HG03135 (cell line): ENCODE measurements around the gene PLEKHA6.
A peak's percentile ranks its signal among the peaks of the same experiment; 100 is the strongest.

Source experiments
- ATAC-seq: cut with Tn5 transposase; IDR thresholded peaks from one replicate; pipeline ENCODE4 v1.9.1; 2021; ENCODE audit warnings: mild to moderate bottlenecking, moderate library complexity; ENCODE audit not compliant: unreplicated experiment

PLEKHA6 gene

DNA sequence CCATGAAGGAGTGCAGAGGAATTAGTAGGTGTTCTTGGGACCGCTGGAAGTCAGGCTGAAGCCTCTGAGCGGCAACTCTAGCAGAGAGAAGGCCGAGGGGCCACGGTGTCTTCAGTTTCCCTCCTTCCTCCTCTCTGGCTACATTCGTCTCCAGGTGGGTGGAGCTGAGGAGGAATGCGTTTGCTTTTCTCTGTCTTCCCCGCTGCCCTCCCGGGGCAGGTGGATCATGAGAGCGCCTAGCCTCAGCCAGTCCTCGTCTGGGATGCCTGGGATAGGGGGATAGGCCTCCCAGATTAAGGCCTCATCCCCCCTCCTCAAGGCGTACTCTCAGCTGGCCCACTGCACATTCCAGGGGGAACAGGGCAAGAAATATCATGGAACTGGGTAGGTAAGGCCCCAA, 138.5 kb downstream of the PLEKHA6 start:
- no peak for ATAC-seq

DNA sequence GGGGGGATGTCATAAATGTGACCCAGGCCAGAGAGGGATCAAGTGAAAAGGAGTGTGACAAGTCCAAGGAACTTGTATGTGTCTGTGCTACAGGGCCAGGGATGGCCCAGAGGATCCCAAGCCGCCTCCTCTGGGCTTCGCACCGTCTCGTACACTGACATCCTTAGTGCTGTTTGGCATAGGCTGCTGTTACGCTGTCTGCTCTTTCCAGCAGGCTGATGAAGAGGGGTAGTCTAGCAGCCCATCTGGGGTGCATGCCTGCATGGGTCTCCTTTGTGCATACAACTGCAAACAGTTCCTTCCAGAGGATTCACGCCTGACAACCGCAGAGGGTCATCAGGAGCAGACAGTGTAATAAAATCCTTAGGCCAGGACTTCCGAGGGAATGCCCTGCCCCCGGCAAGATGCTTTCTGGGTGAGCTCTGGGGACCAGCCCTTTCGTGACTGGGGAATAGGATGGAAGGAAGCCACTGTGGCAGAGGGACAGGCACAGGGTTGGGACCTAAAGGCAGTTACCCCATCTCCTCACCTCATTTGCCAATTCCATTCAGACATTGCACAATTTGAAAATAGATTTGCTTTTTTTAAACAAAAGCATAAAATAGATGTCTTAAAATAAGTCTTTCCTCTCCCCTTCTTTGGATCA, 139.6 kb downstream of the PLEKHA6 start:
- ATAC-seq = no peak

DNA sequence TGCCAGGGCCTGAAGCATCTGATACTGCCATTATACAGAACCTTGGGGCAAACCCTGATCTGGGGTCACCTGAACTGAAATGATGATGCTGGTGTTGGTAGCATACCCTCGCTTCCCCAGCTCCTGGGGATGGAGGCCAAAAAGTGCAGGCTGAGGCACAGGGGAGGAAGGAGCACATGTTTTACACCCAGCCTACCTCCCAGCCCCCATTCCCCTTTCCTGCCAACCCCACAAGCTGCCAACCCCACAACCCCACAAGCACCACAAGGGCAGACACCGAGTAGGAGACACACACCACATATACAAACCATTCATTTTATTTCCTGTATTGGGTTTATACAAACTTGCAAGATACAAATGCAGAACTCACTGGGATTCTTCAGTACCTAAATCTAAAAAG, 141.2 kb downstream of the PLEKHA6 start:
- no peak for ATAC-seq

DNA sequence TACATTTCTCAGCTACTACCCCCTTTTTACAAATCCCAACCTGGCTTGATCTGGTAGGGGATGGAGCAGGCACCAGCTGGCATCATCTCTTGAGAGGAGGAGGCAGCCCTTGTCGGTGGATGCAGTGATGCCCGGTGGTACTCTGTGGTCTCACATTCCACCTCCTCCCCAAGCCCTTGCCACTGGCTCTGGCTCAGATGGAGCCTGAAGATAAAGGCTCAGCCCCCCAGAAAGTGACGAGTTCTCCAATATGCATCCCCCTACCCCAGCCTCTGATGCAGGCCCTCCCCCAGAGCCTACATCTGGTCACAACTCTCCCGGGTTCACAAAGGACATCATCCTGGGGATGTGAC, 142.1 kb downstream of the PLEKHA6 start:
- ATAC-seq = no peak

DNA sequence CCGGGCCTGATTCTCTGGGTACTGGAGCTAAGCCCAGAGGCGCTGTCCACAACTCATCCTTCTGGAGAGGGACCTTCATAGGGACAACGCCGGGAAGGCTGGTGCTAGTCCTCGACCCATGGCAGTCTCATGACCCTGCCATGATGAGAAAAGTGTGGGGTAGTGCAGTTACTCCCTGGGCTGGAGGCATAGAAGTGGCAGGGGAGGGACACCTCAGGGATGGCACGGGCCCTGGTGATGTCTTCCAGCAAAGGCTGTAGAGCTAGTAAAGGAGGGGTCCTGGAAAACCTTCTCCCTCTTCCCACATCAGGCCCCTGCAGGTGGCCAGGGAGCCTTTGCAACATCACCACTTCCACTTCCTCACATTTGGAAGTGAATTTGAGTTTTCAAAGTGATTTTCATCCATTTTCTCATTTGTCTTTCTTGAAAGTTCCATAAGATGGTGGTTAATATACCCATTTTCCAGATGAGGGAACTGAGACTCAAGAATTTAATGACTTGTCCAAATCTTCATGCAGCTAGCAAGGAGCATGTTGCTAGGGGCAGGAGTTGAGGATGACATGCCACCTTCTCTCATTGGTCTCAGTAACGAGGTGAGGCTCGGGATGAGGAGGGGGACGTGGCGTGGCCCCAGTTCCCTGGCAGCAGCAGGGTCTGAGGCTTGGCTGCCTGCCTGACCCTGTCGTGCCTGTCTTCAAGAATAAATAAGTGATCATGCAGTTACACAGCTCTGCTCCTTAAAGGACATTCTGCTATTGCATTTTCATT, 142.7 kb downstream of the PLEKHA6 start:
- ATAC-seq = no peak

DNA sequence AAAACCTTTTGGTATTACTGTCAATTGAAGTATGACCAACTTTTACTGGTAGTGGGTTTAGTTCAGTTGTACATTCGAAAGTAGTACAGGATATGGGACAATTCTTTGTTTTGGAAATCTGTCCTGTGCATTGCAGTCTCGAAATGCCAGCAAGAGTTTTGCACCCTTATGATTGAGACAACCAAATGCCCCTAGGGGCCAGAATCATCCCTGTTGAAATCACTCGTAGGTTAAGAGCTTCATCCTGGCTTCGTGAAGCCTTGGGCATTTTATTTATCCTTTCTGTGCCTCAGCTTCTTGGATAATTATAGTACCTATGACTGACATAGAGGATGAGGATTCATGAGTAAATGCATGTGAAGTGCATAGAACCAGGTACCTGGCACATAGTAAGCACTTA, 143.5 kb downstream of the PLEKHA6 start:
- ATAC-seq = no peak

DNA sequence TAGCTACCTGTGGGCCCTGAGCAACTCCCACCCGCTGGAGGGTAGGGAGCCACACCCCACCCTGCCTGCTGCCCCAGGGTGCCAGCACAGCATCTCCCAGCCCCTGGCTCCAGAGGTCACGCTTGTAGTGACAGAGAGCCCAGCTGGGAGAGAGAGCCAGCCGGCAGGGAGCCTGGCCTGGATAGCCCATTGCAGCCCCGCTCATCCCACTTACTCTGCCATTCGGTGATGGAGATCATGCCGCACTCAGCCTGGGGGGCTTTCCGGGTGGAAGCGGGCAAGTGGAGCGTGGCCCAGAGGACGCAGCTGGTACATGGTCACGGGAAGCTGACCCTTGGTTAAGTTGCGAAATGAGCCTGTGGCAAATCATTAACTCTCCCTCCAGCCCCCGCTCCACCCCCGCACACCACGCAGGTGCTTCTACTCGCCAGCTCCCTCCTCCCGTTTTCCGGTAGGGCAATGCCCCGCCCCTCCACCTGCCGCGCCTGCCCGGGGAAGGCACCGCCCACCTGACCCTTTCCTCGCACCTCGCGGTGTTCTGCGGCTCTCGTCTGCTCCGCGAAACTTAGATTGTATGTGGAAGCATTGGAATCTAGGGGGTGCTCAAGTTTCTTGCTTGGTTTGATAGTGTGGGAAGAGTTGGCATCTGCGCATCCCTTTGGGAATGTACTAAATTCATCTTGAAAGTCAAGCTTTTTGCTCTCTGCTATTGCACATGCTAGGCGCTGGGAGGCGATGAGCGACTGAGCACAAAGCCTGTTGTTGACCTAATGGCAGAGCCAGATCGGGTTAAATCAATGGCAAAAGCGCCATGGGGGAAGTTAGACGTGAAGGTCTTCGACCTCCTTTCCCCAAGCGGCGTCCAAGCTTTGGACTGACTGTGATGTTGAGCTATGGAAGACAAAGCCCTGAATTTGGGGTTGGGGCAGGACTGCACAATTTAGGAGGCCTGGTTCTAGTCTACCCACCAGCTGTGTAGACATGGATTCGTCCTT, 145.8 kb downstream of the PLEKHA6 start, which contains the start of gene GOLT1A:
Gene GOLT1A, minus strand, starts transcription at position 321 of the 995 bp plus-strand sequence. Its CDS starts 82 bp downstream, at position 239.
- ATAC-seq = peak; percentile 68

DNA sequence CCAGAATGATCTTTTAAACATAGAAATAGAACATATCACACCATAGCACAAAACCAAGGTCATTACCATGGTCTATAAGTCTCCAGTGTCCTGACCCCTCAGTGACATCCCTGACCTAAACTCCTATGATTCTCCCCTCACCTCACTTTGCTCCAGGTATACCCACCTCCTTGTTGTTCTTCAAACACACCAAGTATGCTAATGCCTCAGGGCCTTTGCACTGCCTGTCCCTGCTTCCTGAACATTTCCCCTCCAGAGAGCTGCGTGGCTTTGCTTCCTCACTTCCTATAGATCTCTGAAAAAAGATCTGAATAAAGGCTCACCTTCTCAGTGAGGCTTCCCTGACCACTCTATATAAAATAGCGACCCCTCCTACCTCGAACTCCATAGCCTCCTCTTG, 147.0 kb downstream of the PLEKHA6 start:
- ATAC-seq = no peak

DNA sequence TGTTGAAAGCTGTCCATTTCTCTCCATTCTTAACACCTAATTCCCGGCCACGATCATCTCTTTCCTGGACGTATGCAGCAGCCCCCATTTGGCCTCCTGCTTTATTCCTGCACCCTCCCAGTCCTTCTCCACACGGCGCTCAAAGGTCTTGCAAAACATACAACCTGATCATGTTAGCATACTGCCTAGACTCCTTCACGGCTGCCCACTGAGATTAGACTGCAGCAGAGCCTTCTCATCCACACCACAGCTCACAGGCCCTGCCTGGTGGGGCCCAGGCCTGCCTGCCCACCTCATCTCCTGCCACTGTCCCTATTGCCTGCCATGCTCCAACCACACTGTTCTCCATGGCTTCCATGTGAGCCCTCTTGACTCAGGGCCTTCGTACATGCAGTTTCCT, 148.7 kb downstream of the PLEKHA6 start:
- ATAC-seq = no peak

DNA sequence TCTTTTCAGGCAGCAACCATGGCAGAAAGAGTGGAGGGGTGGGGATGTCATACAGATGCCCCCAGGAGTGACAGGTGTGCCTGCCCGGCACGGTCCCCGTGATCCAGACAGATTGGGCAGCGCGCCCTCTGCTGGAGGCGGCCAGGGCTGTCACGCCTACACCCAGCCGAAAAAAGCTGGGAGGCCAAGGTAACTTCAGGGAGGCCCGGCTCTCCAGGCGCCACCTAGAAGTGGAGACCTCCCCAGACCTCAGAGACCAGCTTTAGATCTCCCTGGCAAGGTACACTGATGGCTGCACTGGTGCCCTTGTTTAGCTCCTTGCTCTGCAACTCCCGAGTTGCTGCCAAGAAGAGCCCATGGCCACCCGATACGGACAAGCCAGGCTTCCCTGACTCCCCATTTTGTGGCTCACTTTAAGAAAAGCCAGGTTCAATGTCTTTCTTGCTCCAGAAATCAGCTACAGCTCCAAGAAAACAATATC, 152.6 kb downstream of the PLEKHA6 start:
- ATAC-seq = no peak

DNA sequence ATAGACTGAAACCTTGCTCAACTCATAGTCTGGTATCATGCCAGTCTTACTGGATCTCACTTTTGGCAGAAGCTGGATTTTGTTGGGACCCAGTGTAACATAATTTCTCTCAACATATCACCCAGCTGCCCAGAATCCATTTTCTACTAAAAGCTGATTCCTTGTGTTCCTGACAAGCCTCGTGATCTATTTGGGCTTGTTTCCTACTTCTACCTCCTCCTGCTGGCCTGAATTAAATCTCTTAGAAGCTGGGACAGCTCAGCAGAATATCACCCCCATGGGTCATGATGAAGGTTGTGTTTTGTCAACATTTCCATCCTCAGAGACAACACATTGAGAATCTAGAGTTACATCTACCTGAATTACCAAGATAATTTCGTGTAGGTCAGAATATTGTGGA, 153.6 kb downstream of the PLEKHA6 start:
- no peak for ATAC-seq

DNA sequence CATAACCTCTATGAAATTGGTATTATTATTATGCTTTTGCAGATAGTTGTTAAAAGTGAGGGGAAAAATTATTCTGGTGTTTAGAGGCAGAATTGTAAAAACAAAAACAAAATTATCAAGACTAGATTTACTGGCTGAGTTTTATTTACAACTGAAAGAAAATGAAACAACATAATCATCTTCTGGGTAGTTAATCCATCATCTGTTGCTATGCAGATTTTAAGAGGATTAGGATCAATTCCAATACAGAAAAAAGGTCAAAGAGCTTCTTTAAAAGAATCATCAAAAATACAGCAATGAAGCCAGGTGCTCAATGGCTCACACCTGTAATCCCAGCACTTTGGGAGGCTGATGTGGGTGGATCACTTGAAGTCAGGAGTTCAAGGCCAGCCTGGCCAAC, 154.2 kb downstream of the PLEKHA6 start:
- no peak for ATAC-seq

DNA sequence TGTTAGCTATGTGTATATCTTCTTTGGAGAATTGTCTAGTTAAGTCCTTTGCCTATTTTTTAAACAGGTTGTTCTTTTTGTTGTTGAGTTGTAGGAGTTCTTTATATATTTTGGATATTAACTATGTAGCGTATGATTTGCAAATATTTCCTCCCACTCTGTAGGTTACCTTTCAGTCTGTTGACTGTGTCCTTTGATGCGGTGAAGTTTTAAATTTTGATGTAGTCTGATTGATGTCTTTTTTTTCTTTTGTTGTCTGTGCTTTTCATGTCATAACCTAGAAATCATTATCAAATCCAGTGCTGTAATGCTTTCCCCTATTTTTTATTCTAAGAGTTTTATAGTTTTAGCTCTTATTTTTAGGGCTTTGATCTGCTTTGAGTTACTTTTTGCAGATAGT, 154.8 kb downstream of the PLEKHA6 start:
- ATAC-seq = no peak

DNA sequence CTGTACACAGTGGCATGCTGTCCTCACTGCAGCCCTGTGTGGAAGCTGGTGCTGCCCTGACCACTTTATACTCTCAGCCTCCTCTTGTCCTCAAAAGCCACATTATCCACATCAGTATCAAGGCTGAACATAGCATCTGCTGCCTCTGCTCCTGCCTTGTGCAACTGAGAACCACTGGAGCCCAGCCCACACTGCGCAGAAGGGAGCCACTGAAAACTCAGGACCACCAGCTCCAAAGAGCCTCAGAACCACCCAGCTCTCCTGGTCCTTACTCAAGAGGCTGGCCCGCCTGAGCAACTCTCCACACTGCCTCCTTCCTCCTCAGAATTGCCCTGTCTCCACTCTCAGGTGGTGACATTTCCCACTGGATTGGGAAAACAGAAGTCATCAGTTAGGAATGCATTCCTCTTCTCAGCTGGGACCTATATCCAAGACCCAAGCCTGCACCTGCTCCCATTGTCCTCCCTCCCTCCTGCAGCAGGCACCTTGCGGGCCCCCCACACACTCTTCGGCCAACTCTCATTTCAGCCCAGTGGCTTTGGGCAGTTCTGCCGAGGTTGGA, 156.4 kb downstream of the PLEKHA6 start:
- no peak for ATAC-seq

DNA sequence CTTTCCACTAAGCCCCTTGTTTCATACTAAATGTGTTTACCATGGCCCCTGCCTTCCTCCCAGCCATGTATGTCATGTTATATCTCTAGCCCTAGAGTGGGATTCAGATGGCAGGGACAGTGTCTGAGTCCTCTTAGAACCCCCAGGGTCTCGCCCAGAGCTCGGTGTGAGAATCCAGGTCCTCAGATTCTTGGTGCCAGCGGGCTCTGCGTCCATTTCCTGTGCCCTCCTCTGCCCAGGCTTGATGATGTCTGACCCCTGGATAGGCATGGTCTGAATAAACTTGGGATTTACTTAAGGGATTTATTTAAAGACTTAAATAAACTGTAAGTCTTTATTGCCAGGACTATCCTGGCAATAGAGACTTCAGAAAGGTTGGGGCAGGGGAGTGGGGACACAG, 157.2 kb downstream of the PLEKHA6 start:
- no peak for ATAC-seq

DNA sequence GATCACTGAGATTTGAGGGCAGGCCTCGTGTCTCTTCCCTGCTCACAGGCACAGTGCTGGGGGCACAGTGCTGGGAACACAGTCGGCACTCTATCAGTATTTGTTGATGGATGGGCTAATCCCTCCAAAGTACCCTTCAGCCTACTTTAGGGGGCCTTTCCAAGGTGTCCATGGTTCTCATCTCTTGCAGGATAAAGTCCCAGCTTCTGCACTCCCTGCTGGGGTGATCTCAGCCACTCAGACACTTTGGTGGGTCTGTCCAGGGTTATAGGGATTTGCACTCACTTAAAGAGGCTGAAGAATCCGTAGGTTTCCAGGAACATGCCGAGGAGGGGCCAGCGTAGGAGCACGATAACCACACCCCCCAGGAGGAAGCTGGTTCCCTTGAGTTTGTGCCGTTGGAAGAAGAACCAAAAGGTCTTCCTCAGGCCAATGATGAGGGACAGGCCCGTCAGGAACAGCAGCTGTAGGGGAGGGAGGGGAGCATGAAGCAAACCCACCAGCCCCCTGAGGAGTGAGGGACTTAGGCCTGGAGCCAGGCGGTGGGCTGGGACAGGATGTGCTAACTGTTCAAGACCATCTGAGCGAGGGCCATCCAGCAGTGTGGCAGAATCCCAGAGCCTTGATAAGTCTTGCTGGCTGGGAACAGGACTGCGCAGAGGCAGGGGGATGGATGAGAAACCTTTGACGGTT, 158.2 kb downstream of the PLEKHA6 start:
- ATAC-seq = no peak

DNA sequence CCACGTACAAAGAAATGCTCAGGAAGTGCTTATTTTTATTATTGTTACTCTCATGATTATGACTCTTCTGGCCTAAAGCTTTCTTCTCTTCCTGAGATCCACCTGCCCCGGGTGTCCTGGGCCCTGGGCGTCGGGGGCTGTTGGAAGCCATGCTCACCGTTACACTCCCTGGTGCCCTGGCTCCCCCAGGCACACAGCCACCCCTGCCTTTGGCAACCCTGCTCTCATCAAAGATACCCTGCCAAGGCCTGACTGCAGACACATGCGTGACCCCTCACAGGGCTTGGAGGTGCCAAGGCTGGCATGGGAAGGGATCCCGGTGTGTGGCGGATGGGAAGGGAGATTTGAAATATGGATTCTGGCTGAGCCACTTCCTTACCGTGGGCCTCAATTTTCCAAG, 160.2 kb downstream of the PLEKHA6 start:
- ATAC-seq = no peak

DNA sequence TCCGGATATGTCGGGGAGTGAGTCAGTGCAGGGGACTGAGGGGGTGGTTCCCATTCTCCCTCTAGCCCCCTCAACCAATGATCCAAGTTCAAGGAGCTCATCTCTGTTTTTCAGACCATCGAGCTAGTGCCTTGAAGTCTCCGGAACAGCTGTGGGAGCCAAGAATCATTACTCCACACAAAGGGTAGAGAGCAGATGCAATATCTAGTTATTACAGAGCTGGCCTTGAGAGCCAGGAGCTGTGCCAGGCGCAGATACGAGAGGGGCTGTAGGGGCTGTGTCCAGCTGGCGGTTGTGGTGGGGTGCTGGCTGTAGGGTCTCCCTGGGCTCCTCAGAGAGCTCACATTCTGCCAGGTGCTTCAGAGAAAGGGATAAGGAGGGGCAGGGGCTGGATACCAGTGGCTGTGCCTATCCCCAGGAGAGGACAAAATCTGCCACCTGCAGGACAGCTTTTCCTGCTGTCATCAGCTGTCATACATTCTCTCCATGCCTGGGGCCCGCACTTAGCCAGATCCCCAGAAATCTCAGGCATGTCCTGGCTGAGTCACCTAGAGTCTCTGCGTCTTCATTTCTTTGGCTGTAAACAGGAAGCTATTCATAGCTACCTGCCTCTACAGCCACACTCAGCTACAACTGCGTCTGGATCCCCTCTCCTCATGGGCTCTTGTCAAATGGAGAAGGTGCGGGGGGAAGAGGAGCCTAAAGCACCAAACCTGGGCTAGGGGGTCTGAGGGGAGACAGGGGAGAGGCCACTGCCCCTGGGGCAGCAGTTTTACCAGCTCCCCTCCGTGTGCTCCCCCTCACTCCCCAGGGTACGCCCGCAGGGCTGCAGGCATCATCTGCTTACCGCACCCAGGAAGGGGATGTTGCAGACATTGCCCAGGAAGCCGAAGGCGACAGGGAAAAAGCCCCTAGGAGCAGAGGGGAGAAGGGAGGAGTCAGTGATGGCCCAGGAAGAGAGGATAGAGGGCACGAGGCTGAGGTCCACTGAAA, 161.1 kb downstream of the PLEKHA6 start:
- ATAC-seq = no peak

DNA sequence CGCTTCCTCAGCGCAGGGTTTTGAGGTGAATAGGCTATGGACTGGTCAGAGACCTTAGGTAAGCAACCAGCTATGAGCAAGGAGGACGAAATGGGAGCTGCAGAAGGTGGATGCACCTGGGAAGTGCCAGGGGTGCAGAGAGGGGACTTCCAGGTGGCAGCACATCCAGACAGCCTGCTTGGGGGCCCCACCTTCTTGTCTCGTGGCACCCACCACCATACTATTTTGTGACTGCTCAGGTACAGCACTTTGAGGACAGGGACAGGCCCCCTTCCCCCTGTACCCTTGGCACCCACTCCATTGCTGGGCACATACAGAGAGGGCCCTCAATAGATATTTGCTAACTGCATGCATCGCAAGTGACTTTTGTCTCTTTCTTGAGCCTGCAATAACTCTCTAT, 162.7 kb downstream of the PLEKHA6 start:
- no peak for ATAC-seq
